CD14-positive monocyte (primary cell): Measurements from ENCODE around the gene BCR. TPM values are rescaled to one million over a fixed set of nuclear protein-coding genes. Genes with fewer than 3 reads are reported as not detected.
A peak's percentile ranks its signal among the peaks of the same experiment; 100 is the strongest.

ENCODE experiments used
- DNase-seq, 3 donors: peaks; one replicate each; pipeline ENCODE4 v3.0.0-alpha.2; 2011 to 2022
- H2AFZ ChIP-seq: 2 replicates; pipeline ENCODE4 v1.6.0; 2012; ENCODE audit warnings: mild to moderate bottlenecking, low read depth, low read length, inconsistent platforms; ENCODE audit not compliant: insufficient read depth, poor library complexity, severe bottlenecking
- H3K27ac ChIP-seq, 2 donors: 1 replicate in 1 of 2; 2 replicates in 1 of 2; pipeline ENCODE4 v1.5.1; 2012 to 2013; ENCODE audit warnings: low read length in 2 of 2, control low read depth in 1 of 2, inconsistent platforms in 1 of 2, low read depth in 1 of 2, mild to moderate bottlenecking in 1 of 2
- H3K27me3 ChIP-seq, 2 donors: one replicate each; pipeline versions ENCODE4 v1.6.0 to v1.6.1; 2011 to 2013; ENCODE audit warnings: low read length in 2 of 2; ENCODE audit not compliant: control insufficient read depth in 2 of 2, insufficient read depth in 2 of 2
- H3K36me3 ChIP-seq, 2 donors: replicated peaks in 1 of 2; 1 replicate in 1 of 2; 2 replicates in 1 of 2; pipeline versions ENCODE4 v1.5.1 to v1.6.1; 2012 to 2013; ENCODE audit warnings: low read length in 2 of 2, control low read depth in 1 of 2, inconsistent platforms in 1 of 2, mild to moderate bottlenecking in 1 of 2; ENCODE audit not compliant: insufficient read depth in 2 of 2, control insufficient read depth in 1 of 2
- H3K4me1 ChIP-seq, 2 donors: 1 replicate in 1 of 2; 2 replicates in 1 of 2; pipeline versions ENCODE4 v1.5.1 to v1.6.1; 2012 to 2013; ENCODE audit warnings: low read length in 2 of 2, control low read depth in 1 of 2, inconsistent platforms in 1 of 2, mild to moderate bottlenecking in 1 of 2, moderate library complexity in 1 of 2; ENCODE audit not compliant: insufficient read depth in 2 of 2, control insufficient read depth in 1 of 2
- H3K4me2 ChIP-seq: replicated peaks from 2 replicates; pipeline ENCODE3; 2012; ENCODE audit warnings: low read length, moderate library complexity, mild to moderate bottlenecking; ENCODE audit not compliant: poor library complexity, severe bottlenecking; ENCODE audit errors: extremely low read depth
- H3K4me3 ChIP-seq, 3 experiments: fragments of 200-600 bp in 1 of 3; sonication (generic) in 1 of 3; replicated peaks in 1 of 3; 1 replicate in 2 of 3; 2 replicates in 1 of 3; pipeline ENCODE4 v1.5.1; 2011 to 2013; ENCODE audit warnings: low read length in 3 of 3, mild to moderate bottlenecking in 3 of 3, control low read depth in 2 of 3, low read depth in 2 of 3, inconsistent platforms in 1 of 3, moderate library complexity in 1 of 3
- H3K79me2 ChIP-seq: 2 replicates; pipeline ENCODE4 v1.6.0; 2012; ENCODE audit warnings: mild to moderate bottlenecking, control low read depth, inconsistent platforms, low read length, moderate library complexity; ENCODE audit not compliant: insufficient read depth
- H3K9ac ChIP-seq: 2 replicates; pipeline ENCODE4 v1.6.0; 2017; ENCODE audit warnings: low read length, mild to moderate bottlenecking; ENCODE audit not compliant: insufficient read depth, poor library complexity, severe bottlenecking
- H3K9me3 ChIP-seq, 2 donors: replicated peaks in 1 of 2; 1 replicate in 1 of 2; 2 replicates in 1 of 2; pipeline versions ENCODE4 v1.5.1 to v1.6.1; 2012 to 2013; ENCODE audit warnings: low read length in 2 of 2, control low read depth in 1 of 2; ENCODE audit not compliant: control insufficient read depth in 1 of 2, insufficient read depth in 1 of 2
- H4K20me1 ChIP-seq: 2 replicates; pipeline ENCODE4 v1.6.0; 2012; ENCODE audit warnings: mild to moderate bottlenecking, low read length, control low read depth, moderate library complexity; ENCODE audit not compliant: insufficient read depth
- H3K27ac Mint-ChIP-seq, 7 donors: one replicate each; pipeline ENCODE4 v1.8.0; 2020; ENCODE audit warnings: mild to moderate bottlenecking in 7 of 7, mixed read lengths in 7 of 7, moderate library complexity in 6 of 7, inconsistent platforms in 2 of 7
- H3K27me3 Mint-ChIP-seq, 3 donors: one replicate each; pipeline ENCODE4 v1.8.0; 2021 to 2022; ENCODE audit warnings: low read depth in 3 of 3, mild to moderate bottlenecking in 3 of 3, mixed read lengths in 3 of 3, moderate library complexity in 3 of 3, inconsistent platforms in 1 of 3
- H3K36me3 Mint-ChIP-seq, 2 donors: one replicate each; pipeline ENCODE4 v1.8.0; 2020; ENCODE audit warnings: mixed read lengths in 2 of 2, inconsistent platforms in 1 of 2, mild to moderate bottlenecking in 1 of 2
- H3K4me1 Mint-ChIP-seq: one replicate; pipeline ENCODE4 v1.8.0; 2020; ENCODE audit warnings: mild to moderate bottlenecking, mixed read lengths
- H3K4me3 Mint-ChIP-seq, 2 donors: one replicate each; pipeline ENCODE4 v1.8.0; 2020; ENCODE audit warnings: mild to moderate bottlenecking in 2 of 2, mixed read lengths in 2 of 2, moderate library complexity in 1 of 2
- H3K9me3 Mint-ChIP-seq, 7 donors: one replicate each; pipeline ENCODE4 v1.8.0; 2020 to 2022; ENCODE audit warnings: mixed read lengths in 7 of 7, mild to moderate bottlenecking in 6 of 7, moderate library complexity in 6 of 7, inconsistent platforms in 2 of 7
- WGBS: methylation state at CpG from one replicate; pipeline ENCODE4 v1.1.5; 2013; ENCODE audit warnings: missing lambda C conversion rate; ENCODE audit not compliant: insufficient coverage; 5-methylcytosine and 5-hydroxymethylcytosine counted together
- intact Hi-C, 2 donors: fragments of 100-400 bp; cut with micrococcal nuclease; formaldehyde crosslinking; loops; one replicate each; pipeline versions ENCODE4 v1.15.0 to v1.15.1; 2023
- polyA plus RNA-seq, 3 donors: library from polyadenylated mRNA; depleted of rRNA in 1 of 3; unstranded in 2 of 3; stranded (reverse) in 1 of 3; fragments of 300-500 nt in 2 of 3; fragments of >200 nt in 1 of 3; fragmentation: Illumina TruSeq in 2 of 3; gene quantifications; 1 replicate in 2 of 3; 2 replicates in 1 of 3; pipeline ENCODE4 v1.2.3, GENCODE V29; 2012 to 2021
- TF ChIP-seq, protein P1 (sequence below): fragments of 200-600 bp; IDR thresholded peaks from one replicate; pipeline ENCODE4 v1.8.0; 2022; ENCODE audit warnings: antibody characterized with exemption, mild to moderate bottlenecking

The BCR gene
- polyA plus RNA-seq, 3 donors, result 0.97 to 20.9 (median 0.97) TPM

DNA sequence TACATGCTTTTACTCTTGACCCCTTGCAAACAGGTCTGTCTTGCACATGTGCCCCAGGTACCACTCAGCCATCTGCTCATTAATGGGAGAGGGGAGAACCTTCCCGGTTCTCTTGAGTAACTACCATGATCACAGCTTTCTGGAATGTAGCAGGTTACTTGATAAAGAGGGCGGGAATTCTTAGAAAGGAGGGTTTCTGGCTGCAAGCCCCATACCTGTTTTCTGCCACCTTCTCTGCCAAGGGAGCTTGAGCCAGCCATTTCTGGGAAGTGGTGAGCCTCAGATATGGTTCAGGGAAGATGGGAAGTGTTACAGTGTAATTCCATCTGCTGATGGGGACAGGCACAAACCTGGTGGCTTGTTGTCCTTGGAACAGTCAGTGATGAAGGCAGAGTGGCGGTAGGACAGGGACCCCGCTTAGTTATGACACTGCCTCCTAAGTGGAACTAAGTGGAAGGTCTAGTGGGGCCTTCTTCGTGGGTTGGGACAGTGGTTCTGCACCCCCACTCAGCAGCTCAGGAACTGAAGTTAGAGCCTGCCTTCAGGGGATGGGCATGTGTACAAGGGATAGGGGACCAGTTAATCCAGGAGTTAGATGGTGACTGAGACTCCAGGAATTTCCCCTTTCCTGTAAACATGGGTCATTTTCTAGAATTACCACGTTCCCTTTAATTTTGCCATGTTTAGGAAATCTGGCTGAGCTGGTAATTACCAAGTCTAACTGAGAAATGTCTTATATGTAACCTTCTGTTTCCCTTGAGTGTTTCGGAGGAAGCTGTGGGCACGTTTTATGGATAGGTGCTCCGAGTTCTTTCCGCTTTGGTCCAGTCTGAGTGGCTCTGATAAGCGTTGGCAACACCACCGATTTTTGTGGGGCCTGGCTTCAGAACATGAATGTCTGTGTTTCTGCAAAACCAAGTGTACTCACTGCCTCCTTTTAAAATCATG, 35.3 kb downstream of the BCR start:
- WGBS, result 14% methylated on average over 7 of the region's 12 CpGs
- TF ChIP-seq, protein P1, sequence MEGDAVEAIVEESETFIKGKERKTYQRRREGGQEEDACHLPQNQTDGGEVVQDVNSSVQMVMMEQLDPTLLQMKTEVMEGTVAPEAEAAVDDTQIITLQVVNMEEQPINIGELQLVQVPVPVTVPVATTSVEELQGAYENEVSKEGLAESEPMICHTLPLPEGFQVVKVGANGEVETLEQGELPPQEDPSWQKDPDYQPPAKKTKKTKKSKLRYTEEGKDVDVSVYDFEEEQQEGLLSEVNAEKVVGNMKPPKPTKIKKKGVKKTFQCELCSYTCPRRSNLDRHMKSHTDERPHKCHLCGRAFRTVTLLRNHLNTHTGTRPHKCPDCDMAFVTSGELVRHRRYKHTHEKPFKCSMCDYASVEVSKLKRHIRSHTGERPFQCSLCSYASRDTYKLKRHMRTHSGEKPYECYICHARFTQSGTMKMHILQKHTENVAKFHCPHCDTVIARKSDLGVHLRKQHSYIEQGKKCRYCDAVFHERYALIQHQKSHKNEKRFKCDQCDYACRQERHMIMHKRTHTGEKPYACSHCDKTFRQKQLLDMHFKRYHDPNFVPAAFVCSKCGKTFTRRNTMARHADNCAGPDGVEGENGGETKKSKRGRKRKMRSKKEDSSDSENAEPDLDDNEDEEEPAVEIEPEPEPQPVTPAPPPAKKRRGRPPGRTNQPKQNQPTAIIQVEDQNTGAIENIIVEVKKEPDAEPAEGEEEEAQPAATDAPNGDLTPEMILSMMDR, result no peak
- peaks cover 86% of the 10 kb centered on the region for H3K4me1 Mint-ChIP-seq
- H3K4me3 Mint-ChIP-seq, result no peak overlapping the region
- peaks cover 0 to 5% (median under 1%) of the 10 kb centered on the region in 3 donors for H3K27me3 Mint-ChIP-seq
- peak overlapping the region; percentile 48 to 81 (median 53) for H3K27ac Mint-ChIP-seq
- H3K4me2 ChIP-seq, result peak overlapping the region; percentile 58
- H3K9me3 Mint-ChIP-seq, result no peaks in the 10 kb centered on the region
- peak overlapping the region in 1 of 3 experiments; percentile 55 for H3K4me3 ChIP-seq
- peaks cover 94% of the 10 kb centered on the region for H3K79me2 ChIP-seq
- H3K36me3 ChIP-seq, result no peaks in the 10 kb centered on the region
- no peaks in the 10 kb centered on the region for H3K9me3 ChIP-seq
- no peaks in the 10 kb centered on the region for H3K27me3 ChIP-seq
- DNase-seq, result peak in 1 of 3 donors; percentile 24
- H4K20me1 ChIP-seq, result peaks cover 62% of the 10 kb centered on the region
- peak overlapping the region in 1 of 2 donors; percentile 87 for H3K27ac ChIP-seq
- H3K4me1 ChIP-seq, result peaks cover 55 to 57% of the 10 kb centered on the region in 2 donors
- peaks cover 3 to 9% of the 10 kb centered on the region in 2 donors for H3K36me3 Mint-ChIP-seq
- intact Hi-C loops, result loop anchor here in 1 of 2 donors (5.0 kb wide), 1 partner anchor 33 kb away; the partner anchor contains the start of gene BCR
- no peak overlapping the region for H3K9ac ChIP-seq
- no peak overlapping the region for H2AFZ ChIP-seq

DNA sequence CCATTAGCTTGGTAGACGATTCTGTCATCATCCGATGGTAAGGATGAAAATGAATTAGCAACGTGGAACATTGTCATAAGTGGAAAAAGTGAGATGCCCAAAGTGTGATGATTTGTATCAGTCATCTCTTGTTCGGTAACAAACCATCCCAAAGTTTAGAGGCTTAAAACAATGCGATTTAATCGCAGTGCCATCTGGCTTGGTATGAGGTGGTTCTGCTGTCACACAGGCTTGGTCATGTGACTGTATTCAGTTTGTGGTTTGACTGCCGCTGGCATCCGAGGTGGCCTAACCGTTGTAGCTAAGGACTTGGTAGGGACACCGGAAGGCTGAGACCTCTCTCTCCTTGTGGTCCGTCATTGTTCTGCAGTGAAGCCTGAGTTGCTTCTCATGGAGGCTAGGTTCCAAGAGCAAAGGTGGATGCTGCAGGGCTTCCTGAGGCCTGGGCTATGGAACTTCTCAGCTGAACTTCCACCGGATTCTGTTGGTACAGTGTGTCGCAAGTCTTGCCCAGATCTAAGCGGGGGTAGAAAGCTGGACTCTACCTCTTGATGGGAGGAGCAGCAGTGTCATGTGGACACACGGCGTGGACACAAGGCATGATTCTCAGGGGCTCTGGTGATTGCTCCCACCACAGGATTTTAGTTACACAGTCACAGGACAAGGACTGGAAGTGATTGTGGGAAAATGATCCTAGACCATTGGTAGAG, 36.3 kb downstream of the BCR start:
- TF ChIP-seq, protein P1, result no peak
- Histone ChIP-seq H3K9me3 (no peaks in the 10 kb centered on the region), H3K79me2 (peaks cover 92% of the 10 kb centered on the region), H2AFZ (peak overlapping the region; percentile 46), H3K4me2 (peak overlapping the region; percentile 58), H3K4me3 (peak overlapping the region; percentile 1 to 55 (median 9)), H3K9ac (no peak overlapping the region), H3K36me3 (no peaks in the 10 kb centered on the region), H3K4me1 (peaks cover 65 to 67% of the 10 kb centered on the region in 2 donors), H4K20me1 (peaks cover 63% of the 10 kb centered on the region), H3K27me3 (no peaks in the 10 kb centered on the region), H3K27ac (peak overlapping the region; percentile 68 to 87)
- Mint-ChIP-seq H3K36me3 (peaks cover 3 to 9% of the 10 kb centered on the region in 2 donors), H3K4me3 (peak overlapping the region; percentile 73 to 87), H3K4me1 (peaks cover 92% of the 10 kb centered on the region), H3K9me3 (no peaks in the 10 kb centered on the region), H3K27ac (peak overlapping the region; percentile 82 to 95 (median 90)), H3K27me3 (peaks cover 0 to 5% (median 2%) of the 10 kb centered on the region in 3 donors)
- DNase-seq, result peak; percentile 39 to 59 (median 53)
- WGBS, result 0% methylated on average over 15 of the region's 16 CpGs
- intact Hi-C loops, result loop anchor here in 1 of 2 donors (5.0 kb wide), 1 partner anchor 34 kb away; the partner anchor contains the start of gene BCR
